HG03103 (cell line): Measurements from ENCODE around the gene CHAC2.
"Not testable (repeated sequence)": the region's sequence is repeated elsewhere in the genome, so short reads cannot be mapped to it uniquely, and the experiment has no call there.

ENCODE experiments used
- ATAC-seq: cut with Tn5 transposase; IDR thresholded peaks from one replicate; pipeline ENCODE4 v1.9.1; 2021; ENCODE audit warnings: low read depth; ENCODE audit not compliant: unreplicated experiment

Gene CHAC2

GRCh38 chr2:53777134-53777533 lies 9.5 kb downstream of the CHAC2 start:
- no peak for ATAC-seq

- no peak for ATAC-seq
Observed at GRCh38 chr2:53778536-53779162, 11.0 kb downstream of the CHAC2 start.

- no peak for ATAC-seq
Observed at GRCh38 chr2:53780056-53780455, 12.5 kb downstream of the CHAC2 start.

- no peak for ATAC-seq
Observed at GRCh38 chr2:53782676-53783075, 15.1 kb downstream of the CHAC2 start.

- ATAC-seq, result no peak
Observed at GRCh38 chr2:53784436-53784835, 16.8 kb downstream of the CHAC2 start.

GRCh38 chr2:53785366-53785765 lies 17.8 kb downstream of the CHAC2 start:
- ATAC-seq, result no peak

GRCh38 chr2:53786352-53786704 lies 18.7 kb downstream of the CHAC2 start:
- ATAC-seq, result peak; percentile 1

- ATAC-seq, result peak; percentile 95
Observed at GRCh38 chr2:53786705-53787613, 19.4 kb downstream of the CHAC2 start, which contains the start of the genes ASB3 and ERLEC1. Gene ASB3, minus strand, starts transcription at chr2:53786953. Its CDS starts 21,381 bp downstream, at chr2:53765572. Gene ERLEC1, plus strand, starts transcription at chr2:53787044. Its CDS starts 167 bp downstream, at chr2:53787211.

GRCh38 chr2:53787614-53788289 lies 20.1 kb downstream of the CHAC2 start:
- no peak for ATAC-seq

- no peak for ATAC-seq
Observed at GRCh38 chr2:53793261-53793660, 25.7 kb downstream of the CHAC2 start.

GRCh38 chr2:53793821-53794220 lies 26.2 kb downstream of the CHAC2 start:
- no peak for ATAC-seq

- no peak for ATAC-seq
Observed at GRCh38 chr2:53801547-53801946, 33.9 kb downstream of the CHAC2 start.

- no peak for ATAC-seq
Observed at GRCh38 chr2:53802617-53803151, 35.1 kb downstream of the CHAC2 start.

- ATAC-seq, result no peak
Observed at GRCh38 chr2:53811601-53812000, 44.0 kb downstream of the CHAC2 start.

- no peak for ATAC-seq
Observed at GRCh38 chr2:53813151-53813550, 45.5 kb downstream of the CHAC2 start.

GRCh38 chr2:53818854-53819435 lies 51.3 kb downstream of the CHAC2 start:
- ATAC-seq, result no peak

GRCh38 chr2:53819634-53820033 lies 52.0 kb downstream of the CHAC2 start:
- ATAC-seq, result no peak

- no peak for ATAC-seq
Observed at GRCh38 chr2:53820048-53820447, 52.4 kb downstream of the CHAC2 start.

- ATAC-seq, result no peak
Observed at GRCh38 chr2:53820711-53821110, 53.1 kb downstream of the CHAC2 start.

- ATAC-seq, result no peak
Observed at GRCh38 chr2:53821810-53822209, 54.2 kb downstream of the CHAC2 start.

- not testable (repeated sequence) for ATAC-seq
Observed at GRCh38 chr2:53823639-53824038, 56.0 kb downstream of the CHAC2 start.
